ENCODE data around the gene SEL1L3. TPM values are rescaled to one million over a fixed set of nuclear protein-coding genes. Genes with fewer than 3 reads are reported as not detected.

SEL1L3 gene
- total and polyA plus RNA-seq, 2 donors (not counting 3 experiments of a cell fraction or from before 2014, with no cell fraction given): 53.4 to 122 TPM

DNA sequence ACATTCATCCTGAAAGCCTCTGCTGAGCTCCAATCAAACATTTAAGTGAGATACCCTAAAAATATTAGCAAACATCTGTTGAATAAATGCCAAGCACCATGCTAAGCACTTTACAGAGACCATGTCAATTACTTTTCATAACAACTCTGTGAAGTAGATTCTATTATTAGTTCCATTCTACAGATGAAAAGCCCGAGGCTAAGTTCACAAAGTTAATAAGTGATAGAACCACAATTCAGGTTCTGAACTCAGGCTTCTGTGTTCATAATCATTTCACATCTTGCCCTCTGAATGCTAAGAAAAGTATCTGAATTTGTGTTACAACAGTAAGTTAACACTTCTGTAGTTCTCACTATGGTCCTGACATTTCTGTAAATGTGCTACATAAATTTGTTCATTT lies 27.4 kb downstream of the SEL1L3 start:
- intact Hi-C loops (cut with micrococcal nuclease) (loop anchor here (2.0 kb wide), 1 partner anchor 21 kb away; no protein-coding TSS in a partner anchor), dilution Hi-C loops (cut with MboI; ENCODE audit: extremely low pct_ligation_motif_present, low sequenced_read_pairs) (no loop called here)
- Histone ChIP-seq H3K4me1 (ENCODE audit: control insufficient read depth, extremely low read depth, insufficient read depth, low read length) (no peaks in the 10 kb centered on the region), H3K9me3 (replicated peaks; ENCODE audit: control insufficient read depth, insufficient read depth, low read length) (no peaks in the 10 kb centered on the region), H3K9me1 (replicated peaks; ENCODE audit: control insufficient read depth, extremely low read depth, insufficient read depth, low read length) (peaks cover 2% of the 10 kb centered on the region), H3K36me3 (ENCODE audit: control insufficient read depth in 2 of 2, extremely low read depth in 1 of 2, insufficient read depth in 2 of 2, low read length in 2 of 2) (peaks cover 3 to 4% of the 10 kb centered on the region in 2 experiments), H3K27me3 (ENCODE audit: control insufficient read depth in 2 of 2, insufficient read depth in 2 of 2, low read length in 2 of 2) (no peaks in the 10 kb centered on the region), H3K4me2 (ENCODE audit: insufficient read depth, low read length) (no peak overlapping the region), H3K27ac (ENCODE audit: insufficient read depth, low read depth, low read length) (no peak overlapping the region), H2AFZ (ENCODE audit: low read depth, low read length) (no peak overlapping the region), H3K79me2 (ENCODE audit: control insufficient read depth, insufficient read depth, low read length) (no peaks in the 10 kb centered on the region), H3K4me3 (replicated peaks in 1 of 3; ENCODE audit: insufficient read depth in 1 of 3, low read depth in 1 of 3, low read length in 3 of 3) (no peak overlapping the region), H4K20me1 (replicated peaks; ENCODE audit: control insufficient read depth, extremely low read depth, insufficient read depth, low read length) (no peaks in the 10 kb centered on the region), H3K9ac (replicated peaks; ENCODE audit: extremely low read depth, insufficient read depth, low read length) (no peak overlapping the region)
- BruUV-seq (replicated peaks): no TSS peak
- CTCF ChIA-PET: no interaction called here
- FAIRE-seq: no peak
- POLR2A ChIA-PET: no interaction called here
- TF ChIP-seq POLR2AphosphoS5 (IDR thresholded peaks at IDR 0.05; ENCODE audit: insufficient read depth, low read depth, low read length) (no peak), EZH2 (IDR thresholded peaks at IDR 0.05; ENCODE audit: borderline replicate concordance, low read depth, low read length, severe bottlenecking) (no peak), POLR2A (IDR thresholded peaks at IDR 0.05; ENCODE audit: low read depth, low read length) (no peak), JUN (IDR thresholded peaks at IDR 0.05; ENCODE audit: borderline replicate concordance, insufficient read depth, insufficient read length, low read depth) (no peak), FOS (IDR thresholded peaks at IDR 0.05; ENCODE audit: borderline replicate concordance, insufficient read depth, low read length) (no peak), GATA2 (IDR thresholded peaks at IDR 0.05; ENCODE audit: insufficient read depth, insufficient read length, low read depth, low read length) (no peak), MYC (IDR thresholded peaks at IDR 0.05; ENCODE audit: low read depth, low read length) (no peak)
- TF ChIP-seq, protein P1, sequence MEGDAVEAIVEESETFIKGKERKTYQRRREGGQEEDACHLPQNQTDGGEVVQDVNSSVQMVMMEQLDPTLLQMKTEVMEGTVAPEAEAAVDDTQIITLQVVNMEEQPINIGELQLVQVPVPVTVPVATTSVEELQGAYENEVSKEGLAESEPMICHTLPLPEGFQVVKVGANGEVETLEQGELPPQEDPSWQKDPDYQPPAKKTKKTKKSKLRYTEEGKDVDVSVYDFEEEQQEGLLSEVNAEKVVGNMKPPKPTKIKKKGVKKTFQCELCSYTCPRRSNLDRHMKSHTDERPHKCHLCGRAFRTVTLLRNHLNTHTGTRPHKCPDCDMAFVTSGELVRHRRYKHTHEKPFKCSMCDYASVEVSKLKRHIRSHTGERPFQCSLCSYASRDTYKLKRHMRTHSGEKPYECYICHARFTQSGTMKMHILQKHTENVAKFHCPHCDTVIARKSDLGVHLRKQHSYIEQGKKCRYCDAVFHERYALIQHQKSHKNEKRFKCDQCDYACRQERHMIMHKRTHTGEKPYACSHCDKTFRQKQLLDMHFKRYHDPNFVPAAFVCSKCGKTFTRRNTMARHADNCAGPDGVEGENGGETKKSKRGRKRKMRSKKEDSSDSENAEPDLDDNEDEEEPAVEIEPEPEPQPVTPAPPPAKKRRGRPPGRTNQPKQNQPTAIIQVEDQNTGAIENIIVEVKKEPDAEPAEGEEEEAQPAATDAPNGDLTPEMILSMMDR (IDR thresholded peaks at IDR 0.05; ENCODE audit: extremely low read depth in 1 of 2, insufficient read depth in 1 of 2, low read depth in 1 of 2, low read length in 2 of 2): no peak
- TF ChIP-seq, protein P2, sequence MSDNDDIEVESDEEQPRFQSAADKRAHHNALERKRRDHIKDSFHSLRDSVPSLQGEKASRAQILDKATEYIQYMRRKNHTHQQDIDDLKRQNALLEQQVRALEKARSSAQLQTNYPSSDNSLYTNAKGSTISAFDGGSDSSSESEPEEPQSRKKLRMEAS (IDR thresholded peaks at IDR 0.05; ENCODE audit: insufficient read depth, insufficient read length): no peak
- no peak for DNase-seq (ENCODE audit: low read depth, low spot score)

Measured in endothelial cell of umbilical vein (primary cell).